K562 (cell line): ENCODE measurements around the gene RBM12. TPM values are rescaled to one million over a fixed set of nuclear protein-coding genes. Genes with fewer than 3 reads are reported as not detected.

ENCODE experiments used
- ATF3 ChIP-seq, 2 experiments: fragments of 450-650 bp in 1 of 2; sonication (generic) in 1 of 2; formaldehyde crosslinking in 1 of 2; IDR thresholded peaks in 1 of 2; conservative IDR thresholded peaks in 1 of 2; 2 replicates each; pipeline versions ENCODE4 v1.6.1 to v1.8.1; 2016 to 2023; ENCODE audit warnings: mild to moderate bottlenecking in 2 of 2, moderate library complexity in 2 of 2, inconsistent platforms in 1 of 2, missing genetic modification reagents in 1 of 2
- CBX1 ChIP-seq: sonication (generic); IDR thresholded peaks from 2 replicates; pipeline ENCODE4 v1.6.1; 2016; ENCODE audit warnings: antibody characterized with exemption, low read depth, mild to moderate bottlenecking
- CREB3L1 ChIP-seq: fragments of 450-650 bp; IDR thresholded peaks from 2 replicates; pipeline ENCODE4 v1.6.1; 2014; ENCODE audit warnings: low read depth, mild to moderate bottlenecking, moderate library complexity, borderline replicate concordance
- CREBBP ChIP-seq: IDR thresholded peaks from one replicate; pipeline ENCODE4 v1.6.1; 2012; ENCODE audit warnings: low read depth, mild to moderate bottlenecking, control low read depth, inconsistent platforms, low read length
- GATA2 ChIP-seq: sonication (generic); formaldehyde crosslinking; IDR thresholded peaks from 2 replicates; pipeline ENCODE4 v1.4.0; 2020; ENCODE audit warnings: mild to moderate bottlenecking, missing genetic modification reagents
- HOXB6 ChIP-seq: fragments of 250-450 bp; sonication (Bioruptor Pico); IDR thresholded peaks from 2 replicates; pipeline ENCODE4 v1.5.1; 2022; ENCODE audit warnings: mild to moderate bottlenecking, borderline replicate concordance
- KDM1A ChIP-seq, 2 experiments: fragments of 450-650 bp; IDR thresholded peaks; 2 replicates each; pipeline ENCODE4 v1.6.1; 2016; ENCODE audit warnings: mild to moderate bottlenecking in 2 of 2
- MTA1 ChIP-seq: fragments of 450-650 bp; IDR thresholded peaks from 2 replicates; pipeline ENCODE4 v1.6.1; 2017; ENCODE audit warnings: borderline replicate concordance
- NELFE ChIP-seq: IDR thresholded peaks from 2 replicates; pipeline ENCODE4 v1.6.1; 2011; ENCODE audit warnings: mild to moderate bottlenecking; ENCODE audit not compliant: insufficient read depth, insufficient read length
- NONO ChIP-seq, 2 experiments: fragments of 200-400 bp in 1 of 2; fragments of 450-650 bp in 1 of 2; formaldehyde crosslinking in 1 of 2; IDR thresholded peaks; 2 replicates each; pipeline ENCODE4 v1.6.1; 2017; ENCODE audit warnings: low read depth in 2 of 2, mild to moderate bottlenecking in 2 of 2, moderate library complexity in 2 of 2, low read length in 1 of 2
- PCBP1 ChIP-seq: fragments of 200-400 bp; formaldehyde crosslinking; IDR thresholded peaks from 2 replicates; pipeline ENCODE4 v1.6.1; 2018; ENCODE audit warnings: mild to moderate bottlenecking, low read depth, low read length; ENCODE audit not compliant: poor library complexity, severe bottlenecking
- PHF8 ChIP-seq: fragments of 200-600 bp; sonication (generic); IDR thresholded peaks from 2 replicates; pipeline ENCODE4 v1.6.1; 2012; ENCODE audit warnings: mixed run types, mild to moderate bottlenecking, inconsistent platforms, low read length, moderate library complexity, borderline replicate concordance
- PURB ChIP-seq: sonication (generic); formaldehyde crosslinking; IDR thresholded peaks from 2 replicates; pipeline ENCODE4 v1.9.0; 2021; ENCODE audit warnings: low read depth, mild to moderate bottlenecking, missing genetic modification reagents
- SMAD4 ChIP-seq: fragments of 250-450 bp; sonication (Bioruptor Pico); conservative IDR thresholded peaks from 2 replicates; pipeline ENCODE4 v1.8.0; 2021; ENCODE audit warnings: inconsistent platforms, mild to moderate bottlenecking, moderate library complexity
- SMARCC2 ChIP-seq: fragments of 450-650 bp; IDR thresholded peaks from 2 replicates; pipeline ENCODE4 v1.6.1; 2017; ENCODE audit warnings: antibody characterized with exemption, moderate library complexity, mild to moderate bottlenecking, low read depth
- SRSF9 ChIP-seq: fragments of 200-400 bp; formaldehyde crosslinking; IDR thresholded peaks from 2 replicates; pipeline ENCODE4 v1.6.1; 2017; ENCODE audit warnings: low read depth, low read length, borderline replicate concordance
- UBTF ChIP-seq, 2 experiments: IDR thresholded peaks; 2 replicates each; pipeline ENCODE4 v1.6.1; 2012; ENCODE audit warnings: improper control_type of control experiment in 2 of 2, low read depth in 2 of 2, low read length in 2 of 2, borderline replicate concordance in 1 of 2
- ZNF133 ChIP-seq: fragments of 250-450 bp; sonication (Bioruptor Pico); IDR thresholded peaks from 2 replicates; pipeline ENCODE4 v1.4.0; 2020; ENCODE audit warnings: mild to moderate bottlenecking
- ZNF165 ChIP-seq: fragments of 250-450 bp; sonication (Bioruptor Pico); IDR thresholded peaks from 2 replicates; pipeline ENCODE4 v1.4.0; 2020; ENCODE audit warnings: borderline replicate concordance
- ZNF408 ChIP-seq: fragments of 250-450 bp; sonication (Bioruptor Pico); IDR thresholded peaks from 2 replicates; pipeline ENCODE4 v1.4.0; 2020; ENCODE audit warnings: low read depth, mild to moderate bottlenecking, moderate library complexity
- ZNF561 ChIP-seq: fragments of 450-650 bp; formaldehyde crosslinking; conservative IDR thresholded peaks from 2 replicates; pipeline ENCODE4 v1.4.0; 2020; ENCODE audit warnings: mild to moderate bottlenecking, moderate library complexity
- ZNF586 ChIP-seq: fragments of 450-650 bp; formaldehyde crosslinking; conservative IDR thresholded peaks from 2 replicates; pipeline ENCODE4 v1.4.0; 2020; ENCODE audit warnings: mild to moderate bottlenecking, moderate library complexity
- ZNF76 ChIP-seq: fragments of 250-450 bp; sonication (Bioruptor Pico); IDR thresholded peaks from 2 replicates; pipeline ENCODE4 v1.4.0; 2020; ENCODE audit warnings: mild to moderate bottlenecking, moderate library complexity, borderline replicate concordance
- polyA plus RNA-seq, 8 experiments: library from polyadenylated mRNA; depleted of rRNA in 4 of 8; stranded (reverse) in 5 of 8; unstranded in 3 of 8; fragments of >200 nt; fragmentation: Nextera tagmentation in 2 of 8; fragmentation: Illumina TruSeq in 1 of 8; extraction: Ambion mirVana in 2 of 8; extraction: Trizol in 1 of 8; gene quantifications; 2 replicates each; pipeline versions ENCODE4 v1.2.1 to v1.2.3, GENCODE V29; 2011 to 2014; ENCODE audit warnings: inconsistent platforms in 1 of 8, missing spikeins in 1 of 8
- total RNA-seq, 7 experiments: library from RNA; depleted of rRNA in 6 of 7; stranded (reverse); fragments of >200 nt in 6 of 7; fragmentation: Illumina TruSeq in 2 of 7; extraction: Trizol in 2 of 7; gene quantifications; 2 replicates each; pipeline versions ENCODE4 v1.2.1 to v1.2.3, GENCODE V29; 2011 to 2021; ENCODE audit warnings: low replicate concordance in 1 of 7

The RBM12 gene
- total and polyA plus RNA-seq, 9 of the 15 experiments (the other 6 are each of a cell fraction or from before 2014, with no cell fraction given): 5.0 to 162 (median 73.3) TPM

GRCh38 chr20:35699127-35699956 is 34.6 kb upstream of the RBM12 start, which contains the start of the genes NFS1 and ROMO1 (continued):
- no peak for TF ChIP-seq ZNF561 (CRISPR knock-in tag)
- no peak for TF ChIP-seq KDM1A (IDR thresholded peaks at IDR 0.05)
- no peak for TF ChIP-seq CBX1
- no peak for TF ChIP-seq ZNF133 (CRISPR knock-in tag)
- no peak for TF ChIP-seq SMARCC2
- no peak for TF ChIP-seq ZNF165 (CRISPR knock-in tag)
- no peak for TF ChIP-seq ZNF586
- no peak for TF ChIP-seq ZNF408 (CRISPR knock-in tag)
- no peak for TF ChIP-seq PURB
- no peak for TF ChIP-seq CREBBP
- peak; percentile 8 to 76; a peak in 2 of 4 replicates for TF ChIP-seq NONO (IDR thresholded peaks at IDR 0.05; ENCODE audit: low read depth in 2 of 2, low read length in 1 of 2)
- no peak for TF ChIP-seq GATA2 (CRISPR knock-in tag)
- peak in 1 of 2 experiments; percentile 91; a peak in 2 of 4 replicates for TF ChIP-seq UBTF (IDR thresholded peaks at IDR 0.05; ENCODE audit: borderline replicate concordance in 1 of 2, low read depth in 2 of 2, low read length in 2 of 2)
- peak; percentile 22; the same call in 1 of the 2 replicates for TF ChIP-seq ZNF76 (CRISPR knock-in tag)
- no peak for TF ChIP-seq SRSF9
- TF ChIP-seq ATF3 (IDR thresholded peaks at IDR 0.05): no peak
- TF ChIP-seq ATF3 (CRISPR knock-in tag; conservative IDR thresholded peaks at IDR 0.05): no peak
- peak; percentile 97 for TF ChIP-seq MTA1
- peak; percentile 98 for TF ChIP-seq PHF8
- no peak for TF ChIP-seq NELFE
- TF ChIP-seq CREB3L1: peak; percentile 59; the same call in 1 of the 2 replicates
- no peak for TF ChIP-seq HOXB6 (CRISPR knock-in tag)
- peak; percentile 54 for TF ChIP-seq PCBP1
- TF ChIP-seq SMAD4 (CRISPR knock-in tag): no peak
